ENCODE data around the gene OR2Y1.

OR2Y1 gene

DNA sequence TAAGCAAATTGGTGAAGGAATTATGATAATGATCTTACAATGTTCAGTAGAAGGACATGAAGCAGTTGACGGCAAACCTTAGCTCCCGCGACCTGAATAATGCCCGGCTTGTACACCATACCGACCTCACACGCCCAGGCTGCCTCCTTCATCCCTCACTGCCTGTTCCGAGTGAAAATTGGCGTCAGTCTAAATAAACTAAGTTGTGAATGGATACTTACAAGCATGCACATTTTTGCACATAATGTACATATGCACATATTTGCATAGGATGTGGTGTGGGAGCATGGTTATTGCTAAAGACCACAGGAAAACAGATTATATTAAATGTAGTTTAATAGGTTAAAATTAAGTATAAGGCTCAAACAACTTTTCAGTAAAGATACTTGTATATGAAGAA lies 14.9 kb downstream of the OR2Y1 start:
- Histone ChIP-seq H4K20me1 (ENCODE audit: insufficient read depth) (no peaks in the 10 kb centered on the region), H3K4me2 (no peak overlapping the region), H3K9ac (no peak overlapping the region), H3K4me1 (ENCODE audit: low read depth, poor library complexity, severe bottlenecking) (no peaks in the 10 kb centered on the region), H3K27me3 (ENCODE audit: insufficient read depth, low read depth) (no peaks in the 10 kb centered on the region), H3K4me3 (IDR thresholded peaks at IDR 0.05; ENCODE audit: insufficient read depth, low read depth, low read length) (no peak overlapping the region), H3K79me2 (ENCODE audit: insufficient read depth, low read depth) (no peaks in the 10 kb centered on the region), H3K36me3 (ENCODE audit: insufficient read depth) (no peaks in the 10 kb centered on the region), H2AFZ (ENCODE audit: low read depth) (no peak overlapping the region), H3K27ac (no peak overlapping the region)
- TF ChIP-seq, protein P1, sequence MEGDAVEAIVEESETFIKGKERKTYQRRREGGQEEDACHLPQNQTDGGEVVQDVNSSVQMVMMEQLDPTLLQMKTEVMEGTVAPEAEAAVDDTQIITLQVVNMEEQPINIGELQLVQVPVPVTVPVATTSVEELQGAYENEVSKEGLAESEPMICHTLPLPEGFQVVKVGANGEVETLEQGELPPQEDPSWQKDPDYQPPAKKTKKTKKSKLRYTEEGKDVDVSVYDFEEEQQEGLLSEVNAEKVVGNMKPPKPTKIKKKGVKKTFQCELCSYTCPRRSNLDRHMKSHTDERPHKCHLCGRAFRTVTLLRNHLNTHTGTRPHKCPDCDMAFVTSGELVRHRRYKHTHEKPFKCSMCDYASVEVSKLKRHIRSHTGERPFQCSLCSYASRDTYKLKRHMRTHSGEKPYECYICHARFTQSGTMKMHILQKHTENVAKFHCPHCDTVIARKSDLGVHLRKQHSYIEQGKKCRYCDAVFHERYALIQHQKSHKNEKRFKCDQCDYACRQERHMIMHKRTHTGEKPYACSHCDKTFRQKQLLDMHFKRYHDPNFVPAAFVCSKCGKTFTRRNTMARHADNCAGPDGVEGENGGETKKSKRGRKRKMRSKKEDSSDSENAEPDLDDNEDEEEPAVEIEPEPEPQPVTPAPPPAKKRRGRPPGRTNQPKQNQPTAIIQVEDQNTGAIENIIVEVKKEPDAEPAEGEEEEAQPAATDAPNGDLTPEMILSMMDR (conservative IDR thresholded peaks at IDR 0.05; ENCODE audit: low read depth, low read length) = no peak

DNA sequence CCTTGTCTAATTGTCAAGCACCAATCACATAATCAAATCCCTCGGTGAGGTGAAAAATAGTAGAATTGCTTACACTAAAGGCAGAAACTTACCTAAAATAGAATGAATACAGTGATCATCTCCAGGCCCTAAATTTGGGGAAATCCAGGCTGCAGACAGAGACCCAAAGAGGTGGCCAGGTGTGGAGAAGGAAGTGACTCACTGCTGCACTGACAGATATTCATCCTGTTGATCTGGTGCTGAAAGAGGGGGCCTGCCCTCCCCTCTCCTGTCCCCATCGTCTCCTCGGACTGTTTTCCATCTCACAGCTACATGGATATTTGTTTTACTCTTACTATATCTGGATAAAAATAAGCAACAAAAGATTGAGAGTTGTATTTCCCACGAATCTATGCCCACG lies 15.9 kb downstream of the OR2Y1 start:
- Histone ChIP-seq H3K36me3 (ENCODE audit: insufficient read depth) (no peaks in the 10 kb centered on the region), H2AFZ (ENCODE audit: low read depth) (no peak overlapping the region), H4K20me1 (ENCODE audit: insufficient read depth) (no peaks in the 10 kb centered on the region), H3K4me2 (no peak overlapping the region), H3K27me3 (ENCODE audit: insufficient read depth, low read depth) (no peaks in the 10 kb centered on the region), H3K79me2 (ENCODE audit: insufficient read depth, low read depth) (no peaks in the 10 kb centered on the region), H3K27ac (no peak overlapping the region), H3K4me3 (IDR thresholded peaks at IDR 0.05; ENCODE audit: insufficient read depth, low read depth, low read length) (no peak overlapping the region), H3K9ac (no peak overlapping the region), H3K4me1 (ENCODE audit: low read depth, poor library complexity, severe bottlenecking) (no peaks in the 10 kb centered on the region)
- TF ChIP-seq, protein P1 (conservative IDR thresholded peaks at IDR 0.05; ENCODE audit: low read depth, low read length) = no peak

DNA sequence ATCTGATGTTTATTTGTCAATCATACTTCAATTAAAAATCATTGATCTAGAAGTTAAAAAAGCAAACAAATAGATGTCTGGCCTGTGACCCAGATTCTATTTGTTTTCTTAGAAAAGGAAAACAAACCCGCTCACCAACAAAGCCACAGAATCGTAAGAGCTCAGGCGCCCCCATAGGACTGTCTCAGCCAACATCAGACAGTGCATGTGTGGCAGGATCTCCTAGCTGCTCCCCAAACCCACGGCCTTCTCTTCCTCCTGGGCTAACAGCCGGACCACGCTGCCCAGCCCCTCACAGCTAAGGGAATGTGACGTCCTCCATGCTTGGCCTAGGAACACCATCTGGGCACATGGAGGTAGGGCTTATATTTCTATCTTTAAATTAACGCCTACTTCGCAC lies 19.4 kb downstream of the OR2Y1 start:
- TF ChIP-seq, protein P1 (conservative IDR thresholded peaks at IDR 0.05; ENCODE audit: low read depth, low read length) = no peak
- no peak overlapping the region for H3K27ac ChIP-seq
- no peak overlapping the region for H2AFZ ChIP-seq (ENCODE audit: low read depth)
- no peak overlapping the region for H3K4me2 ChIP-seq
- no peaks in the 10 kb centered on the region for H3K27me3 ChIP-seq (ENCODE audit: insufficient read depth, low read depth)
- H4K20me1 ChIP-seq (ENCODE audit: insufficient read depth) = no peaks in the 10 kb centered on the region
- no peaks in the 10 kb centered on the region for H3K36me3 ChIP-seq (ENCODE audit: insufficient read depth)
- no peaks in the 10 kb centered on the region for H3K4me1 ChIP-seq (ENCODE audit: low read depth, poor library complexity, severe bottlenecking)
- no peaks in the 10 kb centered on the region for H3K79me2 ChIP-seq (ENCODE audit: insufficient read depth, low read depth)
- no peak overlapping the region for H3K9ac ChIP-seq
- H3K4me3 ChIP-seq (IDR thresholded peaks at IDR 0.05; ENCODE audit: insufficient read depth, low read depth, low read length) = no peak overlapping the region

DNA sequence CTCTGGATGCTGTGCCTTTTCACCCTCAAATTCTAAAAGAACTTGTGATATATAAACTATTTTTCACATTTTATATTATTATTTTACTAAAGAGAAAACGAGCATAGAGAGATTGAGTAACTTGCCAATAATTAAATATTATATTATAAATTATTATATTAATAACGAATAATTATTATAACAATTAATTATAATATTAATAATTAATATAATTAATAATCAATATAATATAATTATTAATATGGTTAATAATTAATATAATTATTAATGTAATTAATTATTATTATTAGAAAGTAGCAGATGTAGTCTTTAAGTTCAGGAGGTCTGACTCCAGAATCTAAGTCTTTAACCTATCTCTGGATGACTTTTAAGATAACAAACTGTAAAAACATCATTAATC lies 20.1 kb downstream of the OR2Y1 start:
- H3K79me2 ChIP-seq (ENCODE audit: insufficient read depth, low read depth) = no peaks in the 10 kb centered on the region
- H3K4me2 ChIP-seq = no peak overlapping the region
- H2AFZ ChIP-seq (ENCODE audit: low read depth) = no peak overlapping the region
- no peaks in the 10 kb centered on the region for H4K20me1 ChIP-seq (ENCODE audit: insufficient read depth)
- TF ChIP-seq, protein P1 (conservative IDR thresholded peaks at IDR 0.05; ENCODE audit: low read depth, low read length) = no peak
- H3K27ac ChIP-seq = no peak overlapping the region
- no peaks in the 10 kb centered on the region for H3K4me1 ChIP-seq (ENCODE audit: low read depth, poor library complexity, severe bottlenecking)
- H3K9ac ChIP-seq = no peak overlapping the region
- H3K4me3 ChIP-seq (IDR thresholded peaks at IDR 0.05; ENCODE audit: insufficient read depth, low read depth, low read length) = no peak overlapping the region
- no peaks in the 10 kb centered on the region for H3K27me3 ChIP-seq (ENCODE audit: insufficient read depth, low read depth)
- no peaks in the 10 kb centered on the region for H3K36me3 ChIP-seq (ENCODE audit: insufficient read depth)

Measured in KMS-11 (cell line).